ENCODE data around the gene SRPRA.

Gene SRPRA

DNA sequence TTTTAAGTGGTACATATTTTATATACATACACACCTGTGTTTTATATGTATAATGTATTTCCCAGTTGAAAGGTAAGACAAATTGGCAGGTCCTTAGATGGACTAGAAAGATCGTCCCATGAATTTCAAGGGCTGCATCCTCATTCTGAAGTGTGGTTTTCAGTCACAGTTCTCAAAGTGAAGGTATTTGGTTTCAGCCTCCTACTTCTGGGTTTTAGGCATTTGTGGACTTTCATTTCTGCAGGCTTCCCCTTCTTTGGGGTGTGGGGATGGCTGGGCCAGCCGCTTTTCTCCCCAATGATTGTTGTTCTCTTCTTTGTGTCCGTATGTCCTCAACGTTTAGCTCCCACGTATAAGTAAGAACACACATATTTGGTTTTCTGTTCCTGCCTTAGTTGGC, 45.1 kb upstream of the SRPRA start:
- no peaks in the 10 kb centered on the region for H4K20me1 ChIP-seq (ENCODE audit: insufficient read depth, low read length)
- no peaks in the 10 kb centered on the region for H3K9me3 ChIP-seq (ENCODE audit: insufficient read depth, low read length, severe bottlenecking)
- H3K79me2 ChIP-seq (ENCODE audit: insufficient read depth, low read length): peaks cover 9% of the 10 kb centered on the region
- H3K27me3 ChIP-seq (ENCODE audit: insufficient read depth, low read length, poor library complexity): no peaks in the 10 kb centered on the region
- H3K36me3 ChIP-seq (ENCODE audit: insufficient read depth, low read length): peaks cover 24% of the 10 kb centered on the region
- DNase-seq (no peak), ATAC-seq (ENCODE audit: insufficient read depth, low read depth) (no peak)
- H3K27ac ChIP-seq (ENCODE audit: low read length): peak overlapping the region; percentile 10; the same call in 1 of the 2 replicates
- H3K4me1 ChIP-seq (ENCODE audit: insufficient read depth, low read length): peaks cover 26% of the 10 kb centered on the region
- no peak overlapping the region for H3K4me2 ChIP-seq (ENCODE audit: insufficient read depth, low read length)
- no peak for TF ChIP-seq CTCF (IDR thresholded peaks at IDR 0.05; ENCODE audit: borderline replicate concordance, extremely low read depth, low read length, poor library complexity, severe bottlenecking)
- TF ChIP-seq EZH2 (IDR thresholded peaks at IDR 0.05; ENCODE audit: borderline replicate concordance, low read depth, low read length, severe bottlenecking): no peak
- H3K9ac ChIP-seq (ENCODE audit: low read depth, low read length): no peak overlapping the region
- no peak overlapping the region for H3K4me3 ChIP-seq (ENCODE audit: low read depth in 1 of 2, low read length in 2 of 2)
- no peak overlapping the region for H2AFZ ChIP-seq (ENCODE audit: low read depth, low read length)

DNA sequence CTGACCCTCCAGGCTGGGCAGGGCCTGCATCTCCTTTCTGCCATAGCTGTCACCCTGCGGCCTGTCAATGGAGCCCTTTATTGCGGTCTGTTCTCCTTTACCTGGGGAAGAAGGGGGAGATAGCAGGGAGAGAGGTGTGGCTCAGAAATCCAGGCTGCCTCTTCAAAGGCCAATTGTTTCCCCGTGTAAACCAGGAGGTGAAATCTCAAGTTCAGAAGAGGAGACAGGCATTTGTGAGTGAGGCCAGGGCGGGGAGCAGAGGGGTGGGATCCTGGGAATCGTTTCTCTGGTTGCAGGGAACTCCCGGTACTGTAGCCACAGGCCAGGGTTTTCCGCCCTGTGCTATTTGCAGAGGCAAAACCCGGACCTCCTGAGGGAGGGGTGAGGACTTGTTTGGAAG, 44.3 kb upstream of the SRPRA start:
- ATAC-seq (ENCODE audit: insufficient read depth, low read depth): no peak
- no peak overlapping the region for H2AFZ ChIP-seq (ENCODE audit: low read depth, low read length)
- no peaks in the 10 kb centered on the region for H4K20me1 ChIP-seq (ENCODE audit: insufficient read depth, low read length)
- TF ChIP-seq EZH2 (IDR thresholded peaks at IDR 0.05; ENCODE audit: borderline replicate concordance, low read depth, low read length, severe bottlenecking): no peak
- no peak for TF ChIP-seq CTCF (IDR thresholded peaks at IDR 0.05; ENCODE audit: borderline replicate concordance, extremely low read depth, low read length, poor library complexity, severe bottlenecking)
- H3K36me3 ChIP-seq (ENCODE audit: insufficient read depth, low read length): peaks cover 27% of the 10 kb centered on the region
- DNase-seq: no peak
- H3K27ac ChIP-seq (ENCODE audit: low read length): no peak overlapping the region
- H3K9me3 ChIP-seq (ENCODE audit: insufficient read depth, low read length, severe bottlenecking): no peaks in the 10 kb centered on the region
- H3K9ac ChIP-seq (ENCODE audit: low read depth, low read length): no peak overlapping the region
- no peaks in the 10 kb centered on the region for H3K27me3 ChIP-seq (ENCODE audit: insufficient read depth, low read length, poor library complexity)
- peaks cover 9% of the 10 kb centered on the region for H3K79me2 ChIP-seq (ENCODE audit: insufficient read depth, low read length)
- H3K4me1 ChIP-seq (ENCODE audit: insufficient read depth, low read length): peaks cover 17% of the 10 kb centered on the region
- no peak overlapping the region for H3K4me3 ChIP-seq (ENCODE audit: low read depth in 1 of 2, low read length in 2 of 2)
- no peak overlapping the region for H3K4me2 ChIP-seq (ENCODE audit: insufficient read depth, low read length)

DNA sequence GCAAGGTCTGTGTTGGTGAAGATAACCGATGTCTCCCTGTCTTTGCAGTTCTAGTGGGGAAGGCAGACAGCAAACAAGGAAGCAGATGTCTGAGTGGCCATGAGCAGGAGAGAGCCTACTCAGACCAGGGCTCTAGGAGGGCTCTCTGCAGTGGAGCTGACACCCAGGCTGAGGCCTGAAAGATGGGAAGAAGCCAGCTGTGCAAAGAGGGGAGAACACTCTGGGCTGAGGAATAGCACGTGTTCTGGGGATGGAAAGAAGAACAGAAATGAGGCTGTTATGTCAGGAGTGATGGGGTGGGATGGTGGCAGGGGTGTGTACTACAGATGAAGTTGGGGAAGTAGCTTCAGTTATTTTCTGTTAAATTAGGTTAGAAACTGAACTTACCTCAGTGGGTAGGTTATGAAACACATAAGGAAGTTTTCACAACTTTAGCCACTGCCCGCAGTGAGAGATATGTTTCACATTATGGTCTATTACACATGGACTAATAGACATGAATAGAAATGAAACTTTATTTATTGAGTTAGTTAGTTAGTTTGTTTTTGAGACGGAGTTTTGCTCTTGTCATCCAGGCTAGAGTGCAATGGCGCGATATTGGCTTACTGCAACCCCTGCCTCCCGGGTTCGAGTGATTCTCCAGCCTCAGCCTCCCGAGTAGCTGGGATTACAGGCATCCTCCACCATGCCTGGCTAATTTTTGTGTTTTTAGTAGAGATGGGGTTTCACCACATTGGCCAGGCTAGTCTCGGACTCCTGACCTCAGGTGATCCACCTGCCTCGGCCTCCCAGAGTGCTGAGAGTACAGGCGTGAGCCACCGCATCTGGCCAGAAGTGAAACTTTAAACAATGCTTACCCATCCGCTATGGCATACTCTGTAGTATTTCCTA, 43.0 kb upstream of the SRPRA start:
- Histone ChIP-seq H3K4me3 (ENCODE audit: low read depth in 1 of 2, low read length in 2 of 2) (no peak overlapping the region), H3K27me3 (ENCODE audit: insufficient read depth, low read length, poor library complexity) (no peaks in the 10 kb centered on the region), H2AFZ (ENCODE audit: low read depth, low read length) (no peak overlapping the region), H3K79me2 (ENCODE audit: insufficient read depth, low read length) (peaks cover 9% of the 10 kb centered on the region), H3K27ac (ENCODE audit: low read length) (peak overlapping the region; percentile 51; the same call in 1 of the 2 replicates), H3K36me3 (ENCODE audit: insufficient read depth, low read length) (peaks cover 30% of the 10 kb centered on the region), H4K20me1 (ENCODE audit: insufficient read depth, low read length) (no peaks in the 10 kb centered on the region), H3K4me2 (ENCODE audit: insufficient read depth, low read length) (no peak overlapping the region), H3K4me1 (ENCODE audit: insufficient read depth, low read length) (peaks cover 11% of the 10 kb centered on the region), H3K9me3 (ENCODE audit: insufficient read depth, low read length, severe bottlenecking) (no peaks in the 10 kb centered on the region), H3K9ac (ENCODE audit: low read depth, low read length) (no peak overlapping the region)
- DNase-seq: no peak
- TF ChIP-seq CTCF (IDR thresholded peaks at IDR 0.05; ENCODE audit: borderline replicate concordance, extremely low read depth, low read length, poor library complexity, severe bottlenecking) (no peak), EZH2 (IDR thresholded peaks at IDR 0.05; ENCODE audit: borderline replicate concordance, low read depth, low read length, severe bottlenecking) (no peak)
- ATAC-seq (ENCODE audit: insufficient read depth, low read depth): no peak

All from DND-41 (cell line).